A549 (cell line): Measurements from ENCODE around the gene PLPPR1.

Experiments
- ESRRA ChIP-seq: fragments of 150-350 bp; IDR thresholded peaks from 2 replicates; pipeline ENCODE4 v1.6.1; 2014; ENCODE audit warnings: mild to moderate bottlenecking, low read length, borderline replicate concordance
- POLR2A ChIP-seq: IDR thresholded peaks from 2 replicates; pipeline ENCODE4 v1.6.1; 2012; ENCODE audit warnings: mild to moderate bottlenecking, low read length
- TF ChIP-seq, protein P1 (sequence below): IDR thresholded peaks from 2 replicates; pipeline ENCODE4 v1.6.1; 2012

DNA sequence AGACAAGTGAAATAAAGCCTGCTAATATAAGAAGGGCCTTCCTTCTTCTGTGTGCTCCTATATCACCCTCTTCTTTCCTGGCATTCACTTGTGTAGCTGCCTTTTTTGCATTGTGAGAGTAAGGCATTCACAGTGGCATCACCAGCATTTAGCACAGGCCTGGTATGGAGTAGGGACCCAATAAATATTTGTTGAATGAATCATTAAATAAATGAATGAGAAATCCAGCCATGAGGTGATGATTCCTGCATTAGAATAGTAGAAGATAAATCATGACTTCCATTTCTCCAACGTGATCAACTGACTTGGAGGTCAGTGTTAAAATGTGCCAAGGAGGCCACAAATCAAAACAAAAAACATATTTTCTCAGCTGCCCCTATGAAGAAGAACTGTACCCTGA, 3.9 kb downstream of the PLPPR1 start:
- no peak for TF ChIP-seq ESRRA
- no peak for TF ChIP-seq POLR2A
- TF ChIP-seq, protein P1, sequence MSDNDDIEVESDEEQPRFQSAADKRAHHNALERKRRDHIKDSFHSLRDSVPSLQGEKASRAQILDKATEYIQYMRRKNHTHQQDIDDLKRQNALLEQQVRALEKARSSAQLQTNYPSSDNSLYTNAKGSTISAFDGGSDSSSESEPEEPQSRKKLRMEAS = no peak
